Esophagus muscularis mucosa (tissue), 4 donors: Measurements from ENCODE around the gene ARRDC4.

ENCODE experiments used
- CTCF ChIP-seq, 3 experiments: fragments of 200-600 bp in 2 of 3; fragments of 450-650 bp in 1 of 3; sonication (generic) in 2 of 3; IDR thresholded peaks; one replicate each; pipeline ENCODE4 v1.5.1; 2017 to 2019; ENCODE audit warnings: antibody characterized with exemption in 3 of 3, mild to moderate bottlenecking in 2 of 3, moderate library complexity in 1 of 3
- EP300 ChIP-seq: sonication (generic); formaldehyde crosslinking; IDR thresholded peaks from one replicate; pipeline ENCODE4 v1.6.1; 2017; ENCODE audit warnings: antibody characterized with exemption
- POLR2A ChIP-seq: fragments of 450-650 bp; IDR thresholded peaks from one replicate; pipeline ENCODE4 v1.6.1; 2017; ENCODE audit warnings: antibody characterized with exemption, moderate library complexity, mild to moderate bottlenecking, low read depth
- POLR2AphosphoS5 ChIP-seq, 2 donors: sonication (generic); formaldehyde crosslinking; IDR thresholded peaks; one replicate each; pipeline ENCODE4 v1.6.1; 2017; ENCODE audit warnings: antibody characterized with exemption in 2 of 2

- TF ChIP-seq CTCF (IDR thresholded peaks at IDR 0.05): no peak
- no peak for TF ChIP-seq POLR2A
- TF ChIP-seq POLR2AphosphoS5 (IDR thresholded peaks at IDR 0.05): no peak
- no peak for TF ChIP-seq EP300
Measured at GRCh38 chr15:97947465-97948260, 12.8 kb upstream of the ARRDC4 start.
